ENCODE measurements around the gene EEFSEC. TPM values are rescaled to one million over a fixed set of nuclear protein-coding genes. Genes with fewer than 3 reads are reported as not detected.

EEFSEC gene, protein sequence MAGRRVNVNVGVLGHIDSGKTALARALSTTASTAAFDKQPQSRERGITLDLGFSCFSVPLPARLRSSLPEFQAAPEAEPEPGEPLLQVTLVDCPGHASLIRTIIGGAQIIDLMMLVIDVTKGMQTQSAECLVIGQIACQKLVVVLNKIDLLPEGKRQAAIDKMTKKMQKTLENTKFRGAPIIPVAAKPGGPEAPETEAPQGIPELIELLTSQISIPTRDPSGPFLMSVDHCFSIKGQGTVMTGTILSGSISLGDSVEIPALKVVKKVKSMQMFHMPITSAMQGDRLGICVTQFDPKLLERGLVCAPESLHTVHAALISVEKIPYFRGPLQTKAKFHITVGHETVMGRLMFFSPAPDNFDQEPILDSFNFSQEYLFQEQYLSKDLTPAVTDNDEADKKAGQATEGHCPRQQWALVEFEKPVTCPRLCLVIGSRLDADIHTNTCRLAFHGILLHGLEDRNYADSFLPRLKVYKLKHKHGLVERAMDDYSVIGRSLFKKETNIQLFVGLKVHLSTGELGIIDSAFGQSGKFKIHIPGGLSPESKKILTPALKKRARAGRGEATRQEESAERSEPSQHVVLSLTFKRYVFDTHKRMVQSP
- total RNA-seq: 10 to 100 TPM; 25.1 to 43.5 (median 29.5) TPM

GRCh38 chr3:128153156-128154041, at the start of gene EEFSEC:
EEFSEC (plus strand) TSS chr3:128153481; CDS start chr3:128153508, 27 bp downstream.
- 0 to 1% methylated on average over 66 to 86 of the region's 96 CpGs for WGBS, 2 donors
- H3K36me3 ChIP-seq: peaks cover 0 to 15% (median 0%) of the 10 kb centered on the region in 3 donors

GRCh38 chr3:128107834-128108233, 45.4 kb upstream of the EEFSEC start:
- WGBS, 2 donors: 61 to 67% methylated on average over 8 of the region's 8 CpGs
- no peak for DNase-seq (ENCODE audit: low spot score in 2 of 2)
- no peak for TF ChIP-seq POLR2A (IDR thresholded peaks at IDR 0.05)
- TF ChIP-seq, protein P1, sequence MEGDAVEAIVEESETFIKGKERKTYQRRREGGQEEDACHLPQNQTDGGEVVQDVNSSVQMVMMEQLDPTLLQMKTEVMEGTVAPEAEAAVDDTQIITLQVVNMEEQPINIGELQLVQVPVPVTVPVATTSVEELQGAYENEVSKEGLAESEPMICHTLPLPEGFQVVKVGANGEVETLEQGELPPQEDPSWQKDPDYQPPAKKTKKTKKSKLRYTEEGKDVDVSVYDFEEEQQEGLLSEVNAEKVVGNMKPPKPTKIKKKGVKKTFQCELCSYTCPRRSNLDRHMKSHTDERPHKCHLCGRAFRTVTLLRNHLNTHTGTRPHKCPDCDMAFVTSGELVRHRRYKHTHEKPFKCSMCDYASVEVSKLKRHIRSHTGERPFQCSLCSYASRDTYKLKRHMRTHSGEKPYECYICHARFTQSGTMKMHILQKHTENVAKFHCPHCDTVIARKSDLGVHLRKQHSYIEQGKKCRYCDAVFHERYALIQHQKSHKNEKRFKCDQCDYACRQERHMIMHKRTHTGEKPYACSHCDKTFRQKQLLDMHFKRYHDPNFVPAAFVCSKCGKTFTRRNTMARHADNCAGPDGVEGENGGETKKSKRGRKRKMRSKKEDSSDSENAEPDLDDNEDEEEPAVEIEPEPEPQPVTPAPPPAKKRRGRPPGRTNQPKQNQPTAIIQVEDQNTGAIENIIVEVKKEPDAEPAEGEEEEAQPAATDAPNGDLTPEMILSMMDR (IDR thresholded peaks at IDR 0.05): no peak
- no peak for TF ChIP-seq EP300 (IDR thresholded peaks at IDR 0.05)
- Histone ChIP-seq H3K4me3 (no peak overlapping the region), H3K9me3 (no peaks in the 10 kb centered on the region), H3K27me3 (no peaks in the 10 kb centered on the region), H3K36me3 (peaks cover 0 to 58% (median 10%) of the 10 kb centered on the region in 3 donors), H3K27ac (peak overlapping the region in 1 of 4 donors; percentile 25), H3K4me1 (peaks cover 0 to 5% (median 0%) of the 10 kb centered on the region in 4 donors)

More at GRCh38 chr3:128153156-128154041, at the start of gene EEFSEC:
- peak within 1 kb of the TSS; percentile 79 to 100 (median 96) for H3K4me3 ChIP-seq
- H3K4me1 ChIP-seq: peaks cover 0 to 16% (median 8%) of the 10 kb centered on the region in 4 donors
- TF ChIP-seq, protein P1 (IDR thresholded peaks at IDR 0.05): no peak
- peak in 1 of 2 donors; percentile 88 for TF ChIP-seq EP300 (IDR thresholded peaks at IDR 0.05)
- peak in 1 of 2 donors; percentile 40 for TF ChIP-seq POLR2A (IDR thresholded peaks at IDR 0.05)
- DNase-seq (ENCODE audit: low spot score in 2 of 2): peak; percentile 54 to 69
- H3K27ac ChIP-seq: peak within 1 kb of the TSS; percentile 78 to 94 (median 88)
- H3K9me3 ChIP-seq: no peaks in the 10 kb centered on the region
- H3K27me3 ChIP-seq: no peaks in the 10 kb centered on the region

DNA sequence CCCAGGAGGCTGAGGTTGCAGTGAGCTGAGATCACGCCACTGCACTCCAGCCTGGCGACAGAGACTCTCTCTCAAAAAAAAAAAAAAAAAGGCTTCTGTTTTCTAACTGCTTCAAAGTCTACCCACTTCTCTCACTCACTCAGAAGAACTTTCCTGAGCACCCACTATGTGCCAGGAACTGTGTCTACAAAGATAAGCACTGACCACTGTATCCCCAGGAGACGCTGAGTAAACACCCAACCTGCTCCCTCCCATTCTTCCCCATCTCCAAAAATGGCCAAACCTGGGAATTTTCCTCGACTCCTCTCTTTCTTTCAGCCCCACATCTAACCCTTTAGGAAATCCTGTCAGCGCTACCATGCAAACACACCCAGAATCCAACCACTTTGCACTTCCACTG, 42.1 kb upstream of the EEFSEC start:
- no peak for TF ChIP-seq POLR2A (IDR thresholded peaks at IDR 0.05)
- TF ChIP-seq, protein P1 (IDR thresholded peaks at IDR 0.05): no peak
- no peak for TF ChIP-seq EP300 (IDR thresholded peaks at IDR 0.05)

DNA sequence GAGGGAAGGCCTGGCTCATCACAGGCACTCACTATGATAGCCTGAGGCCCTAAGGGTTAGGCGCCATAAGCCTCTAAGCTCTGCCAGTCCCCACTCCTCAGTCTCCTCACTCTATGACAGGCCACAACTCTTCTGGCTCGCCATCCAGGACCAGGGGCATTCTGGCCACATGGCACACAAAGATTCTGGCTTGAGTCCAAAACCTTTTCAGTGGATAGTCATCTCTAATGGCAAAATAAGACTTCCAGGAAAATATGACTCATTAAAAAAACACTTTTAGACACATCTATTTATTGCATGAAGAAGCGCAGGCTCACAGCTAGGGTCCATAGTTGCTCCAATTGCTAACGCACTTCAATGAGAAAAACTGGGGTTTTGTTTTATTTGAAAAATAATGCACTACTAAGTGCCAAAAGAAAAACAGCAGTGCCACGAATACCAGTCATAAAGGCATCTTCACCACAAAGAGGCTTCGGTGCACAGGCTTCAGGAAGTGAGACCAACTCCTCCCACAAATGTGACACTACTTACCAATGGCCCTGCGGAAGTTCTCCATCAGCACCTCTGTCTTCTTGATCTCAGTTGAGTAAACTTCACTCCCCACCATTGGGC, 40.8 kb upstream of the EEFSEC start:
- TF ChIP-seq, protein P1 (IDR thresholded peaks at IDR 0.05): no peak
- peak in 1 of 2 donors; percentile 8 for TF ChIP-seq EP300 (IDR thresholded peaks at IDR 0.05)
- no peak overlapping the region for H3K4me3 ChIP-seq
- H3K4me1 ChIP-seq: peaks cover 0 to 10% (median 0%) of the 10 kb centered on the region in 4 donors
- H3K27me3 ChIP-seq: no peaks in the 10 kb centered on the region
- H3K9me3 ChIP-seq: no peaks in the 10 kb centered on the region
- WGBS, 2 donors: 77 to 81% methylated on average over 7 of the region's 7 CpGs
- H3K27ac ChIP-seq: no peak overlapping the region
- peaks cover 2 to 76% (median 10%) of the 10 kb centered on the region in 3 donors for H3K36me3 ChIP-seq
- DNase-seq (ENCODE audit: low spot score in 2 of 2): no peak

More for the DNA sequence above, 42.1 kb upstream of the EEFSEC start:
- H3K27ac ChIP-seq: no peak overlapping the region
- H3K4me1 ChIP-seq: peaks cover 0 to 10% (median 0%) of the 10 kb centered on the region in 4 donors
- WGBS, 2 donors: 87 to 93% methylated on average over 5 of the region's 5 CpGs
- DNase-seq (ENCODE audit: low spot score in 2 of 2): no peak
- peaks cover 0 to 71% (median 10%) of the 10 kb centered on the region in 3 donors for H3K36me3 ChIP-seq
- no peaks in the 10 kb centered on the region for H3K27me3 ChIP-seq
- H3K9me3 ChIP-seq: no peaks in the 10 kb centered on the region
- H3K4me3 ChIP-seq: no peak overlapping the region
